Stimulated activated CD8-positive, alpha-beta memory T cell treated with anti-CD3 and anti-CD28 coated beads, Interleukin-7, amount 100 ng/mL, for 48 hours (primary cell): ENCODE measurements around the gene PDGFA.

ENCODE experiments used
- DNase-seq, 2 donors: peaks; one replicate each; pipeline ENCODE4 v3.0.0-alpha.2; 2020; ENCODE audit warnings: low read depth in 1 of 2; ENCODE audit errors: extremely low read depth in 1 of 2

Gene PDGFA

DNA sequence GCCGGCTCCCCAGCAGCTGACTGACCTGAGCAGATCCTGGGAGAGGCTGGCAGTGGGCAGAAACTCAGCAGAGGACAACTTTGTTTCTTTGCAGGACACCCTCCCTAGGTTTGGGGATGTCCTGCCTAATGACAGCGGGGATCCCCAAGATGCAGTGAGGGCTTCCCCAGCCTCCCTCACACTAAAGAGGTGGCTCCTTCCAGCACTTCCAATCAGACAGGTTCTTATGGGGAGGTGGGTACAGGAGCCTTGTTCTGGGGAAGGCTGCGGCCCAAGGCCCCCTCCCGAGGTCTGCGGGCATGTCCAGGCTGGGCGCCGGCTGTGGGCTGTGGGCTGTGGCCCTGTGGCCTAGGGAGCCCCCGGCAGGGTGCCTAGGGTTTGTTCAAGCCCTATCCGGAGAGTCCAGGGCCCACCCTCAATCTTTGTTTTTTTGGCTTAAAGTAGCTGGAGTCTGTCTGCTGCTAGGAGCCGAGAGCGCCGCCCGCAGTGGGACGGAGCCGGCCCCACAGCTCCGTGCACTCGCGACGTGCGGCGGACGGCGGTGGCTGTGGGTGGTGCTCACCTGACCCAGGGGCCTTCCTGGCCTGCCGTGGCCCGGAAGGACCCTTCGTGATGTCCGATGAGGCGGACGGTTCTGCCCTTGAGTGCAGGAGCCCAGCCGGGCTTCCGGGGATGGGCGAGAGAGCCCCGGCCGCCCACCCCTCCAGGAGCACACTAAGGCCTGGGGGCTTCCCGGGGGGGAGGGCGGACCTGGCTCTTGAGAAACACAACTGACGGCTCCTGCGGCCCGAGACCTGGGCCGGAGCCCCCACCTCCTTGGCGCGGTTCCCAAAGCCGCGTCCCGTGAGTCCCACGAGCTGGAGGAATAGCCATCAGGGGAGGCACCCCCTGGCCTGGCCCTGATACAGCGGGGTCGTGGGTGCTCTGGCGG, 57.2 kb downstream of the PDGFA start:
- no peak for DNase-seq

DNA sequence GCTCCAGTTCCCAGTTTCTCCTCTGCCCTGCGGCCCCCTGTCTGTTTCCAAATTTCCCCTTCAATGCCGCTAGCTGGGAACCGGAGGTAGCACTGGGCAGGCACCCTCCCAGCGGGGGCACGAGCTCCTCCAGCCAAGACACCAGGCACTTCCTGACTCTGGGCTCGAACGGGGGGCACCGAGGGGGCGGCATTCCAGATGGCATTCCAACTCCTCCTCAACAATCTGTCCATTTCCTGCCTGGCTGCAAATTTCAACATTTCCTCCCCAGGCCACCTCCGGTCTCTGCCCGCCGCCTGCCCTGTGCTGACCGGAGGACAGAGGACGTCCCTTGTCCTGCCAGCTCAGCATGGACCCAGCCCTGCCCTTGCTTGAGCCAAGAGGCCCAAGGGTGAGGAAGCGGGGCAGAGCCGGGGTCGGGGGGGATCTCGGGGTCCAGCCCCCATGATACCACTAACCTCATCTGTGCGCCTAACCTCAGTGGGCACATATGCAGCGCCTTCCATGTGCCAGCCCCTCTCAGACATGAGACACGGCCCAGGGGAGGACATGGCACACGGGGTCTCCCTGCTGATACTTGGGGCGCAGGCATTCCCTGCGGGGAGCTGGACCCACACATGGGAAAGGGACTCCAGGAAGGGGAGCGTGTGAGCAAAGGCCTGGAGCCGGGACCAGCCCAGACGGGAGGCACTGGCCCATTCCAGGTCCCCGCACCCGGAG, 58.0 kb downstream of the PDGFA start:
- no peak for DNase-seq

DNA sequence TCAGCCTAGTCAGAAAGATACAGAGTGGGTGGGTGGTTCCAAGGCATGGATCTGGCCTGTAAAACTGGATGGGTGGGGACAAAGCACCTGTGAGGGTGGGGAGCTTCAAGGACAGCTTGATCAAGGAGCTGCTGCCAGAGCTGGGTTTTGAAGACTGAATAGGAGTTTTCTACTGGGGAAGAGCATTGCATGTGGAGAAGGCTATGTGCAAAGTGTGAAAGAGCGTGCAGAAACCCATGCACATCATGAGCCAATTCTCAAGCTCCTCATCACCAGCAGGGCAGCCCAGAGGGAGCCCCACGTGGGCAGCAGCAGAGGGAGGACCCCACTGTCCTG, 58.6 kb downstream of the PDGFA start:
- DNase-seq: no peak

DNA sequence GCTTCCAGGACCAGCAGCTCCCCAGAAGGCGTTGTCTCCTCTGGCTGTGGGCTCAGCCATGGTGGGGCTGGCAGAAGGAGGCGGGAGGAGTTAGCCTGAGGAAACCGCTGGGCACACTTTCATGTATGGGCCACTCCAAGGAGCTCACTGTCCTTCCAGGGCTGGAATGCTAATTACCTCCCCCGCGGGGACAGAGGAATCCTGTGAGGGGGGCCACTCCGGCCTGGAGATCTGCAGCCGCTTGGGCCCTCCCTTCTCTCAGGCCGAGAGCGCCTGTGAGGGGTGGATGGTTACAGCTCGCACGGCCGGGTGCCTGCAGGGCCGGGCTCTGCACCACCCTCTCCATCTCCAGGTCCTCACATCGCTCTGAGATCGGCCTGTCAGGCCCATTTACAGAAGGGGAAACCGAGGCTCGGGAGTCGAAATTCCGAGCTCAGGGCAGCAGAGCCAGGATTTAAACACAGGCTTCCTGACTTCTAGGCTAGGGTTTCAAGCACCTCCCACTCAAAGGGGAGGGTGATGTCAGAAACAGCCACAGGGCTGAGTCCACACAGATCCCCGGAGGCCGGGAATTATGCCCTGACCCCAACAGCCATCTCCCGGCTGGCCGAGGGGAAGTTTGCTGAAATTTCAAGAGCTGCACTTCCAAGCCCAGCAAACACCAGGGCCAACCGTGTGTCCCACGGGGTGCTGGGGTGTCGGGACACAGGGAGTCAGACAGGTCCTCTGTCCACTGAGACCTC, 59.1 kb downstream of the PDGFA start:
- DNase-seq: no peak

DNA sequence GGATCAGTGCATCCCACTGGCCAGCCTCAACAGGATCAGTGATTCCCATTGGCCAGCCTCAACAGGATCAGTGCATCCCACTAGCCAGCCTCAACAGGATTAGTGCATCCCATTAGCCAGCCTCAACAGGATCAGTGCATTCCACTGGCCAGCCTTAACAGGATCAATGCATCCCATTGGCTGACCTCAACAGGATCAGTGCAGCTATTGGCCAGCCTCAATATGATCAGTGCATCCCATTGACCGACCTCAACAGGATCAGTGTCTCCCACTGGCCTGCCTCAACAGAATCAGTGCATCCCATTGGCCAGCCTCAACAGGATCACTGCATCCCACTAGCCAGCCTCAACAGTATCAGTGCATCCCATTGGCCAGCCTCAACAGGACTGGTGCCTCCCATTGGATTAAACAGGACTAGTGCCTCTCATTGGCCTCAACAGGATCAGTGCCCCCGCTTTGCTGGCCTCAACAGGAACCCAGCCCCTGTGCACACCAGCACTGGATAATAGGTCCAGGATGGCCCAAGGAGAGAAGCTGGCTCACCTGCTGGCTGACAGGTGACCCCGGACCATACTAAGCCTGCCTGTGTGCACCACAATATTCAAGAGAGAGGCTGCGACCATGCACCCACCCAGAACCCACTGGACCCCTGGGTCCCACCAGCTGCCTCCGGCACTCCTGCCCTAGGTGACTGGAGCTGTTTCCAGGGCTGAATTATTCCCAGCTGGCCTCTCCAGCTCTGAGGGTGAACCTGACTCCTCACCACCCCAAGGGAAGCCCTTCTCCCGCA, 59.9 kb downstream of the PDGFA start:
- DNase-seq: no peak

DNA sequence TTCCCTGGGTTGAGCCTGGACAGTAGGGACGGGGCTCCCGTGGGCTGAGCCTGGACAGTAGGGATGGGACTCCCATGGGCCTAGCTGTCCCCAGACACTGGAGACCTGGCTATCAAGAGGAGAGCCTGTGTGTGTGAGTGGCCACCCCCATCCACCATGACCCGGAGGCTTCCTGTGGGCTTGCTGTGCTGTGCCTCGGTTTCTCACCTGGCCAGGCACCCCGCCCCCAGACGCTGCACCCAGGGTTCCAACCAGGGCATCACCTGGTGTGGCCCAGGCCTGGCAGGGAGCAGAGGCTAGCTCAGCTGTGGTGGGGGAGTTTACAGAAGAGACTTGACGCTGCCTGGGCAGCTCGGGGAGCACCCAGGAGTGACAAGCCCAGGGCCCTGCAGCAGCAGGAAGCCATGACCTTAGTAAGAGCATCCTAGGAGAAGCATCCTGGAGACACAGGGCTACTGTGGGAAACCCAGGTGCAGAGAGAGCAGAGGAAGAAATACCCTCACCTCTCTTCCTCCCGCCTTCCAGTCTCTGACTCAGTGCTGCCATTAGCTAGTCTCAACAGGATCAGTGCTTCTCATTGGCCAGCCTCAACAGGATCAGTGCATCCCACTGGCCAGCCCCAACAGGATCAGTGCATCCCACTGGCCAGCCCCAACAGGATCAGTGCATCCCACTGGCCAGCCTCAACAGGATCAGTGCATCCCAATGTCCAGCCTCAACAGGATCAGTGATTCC, 61.0 kb downstream of the PDGFA start:
- DNase-seq: no peak

DNA sequence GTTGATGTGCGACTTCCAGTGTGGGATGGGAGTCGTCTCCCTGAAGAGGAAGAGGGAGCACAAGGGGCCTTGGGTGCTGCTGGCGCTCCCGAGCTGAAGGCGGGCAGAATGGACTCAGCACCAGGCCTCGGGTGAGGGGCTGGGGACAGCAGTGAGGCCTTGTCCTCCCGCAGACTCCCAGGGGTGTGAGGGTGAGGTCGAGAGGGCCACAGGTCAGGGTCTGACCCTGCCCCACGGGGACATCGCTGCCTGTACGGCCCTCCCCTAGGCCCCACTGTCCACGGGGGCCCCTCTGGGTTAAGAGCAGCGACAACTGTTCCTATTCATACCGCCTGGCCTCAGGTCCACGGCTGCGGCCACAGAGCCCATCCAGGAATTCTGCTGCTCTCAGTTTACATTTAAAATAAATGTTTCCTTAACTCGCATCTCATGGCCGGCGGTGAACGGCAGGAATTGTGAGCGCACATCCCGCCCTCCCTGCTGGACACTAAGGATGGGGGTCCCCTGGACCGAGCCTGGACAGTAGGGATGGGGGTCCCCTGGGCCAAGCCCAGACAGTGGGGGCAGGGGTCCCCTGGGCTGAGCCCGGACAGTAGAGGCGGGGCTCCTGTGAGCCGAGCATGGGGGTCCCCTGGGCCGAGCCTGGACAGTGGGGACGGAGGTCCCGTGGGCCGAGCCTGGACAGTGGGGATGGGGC, 61.7 kb downstream of the PDGFA start:
- no peak for DNase-seq

DNA sequence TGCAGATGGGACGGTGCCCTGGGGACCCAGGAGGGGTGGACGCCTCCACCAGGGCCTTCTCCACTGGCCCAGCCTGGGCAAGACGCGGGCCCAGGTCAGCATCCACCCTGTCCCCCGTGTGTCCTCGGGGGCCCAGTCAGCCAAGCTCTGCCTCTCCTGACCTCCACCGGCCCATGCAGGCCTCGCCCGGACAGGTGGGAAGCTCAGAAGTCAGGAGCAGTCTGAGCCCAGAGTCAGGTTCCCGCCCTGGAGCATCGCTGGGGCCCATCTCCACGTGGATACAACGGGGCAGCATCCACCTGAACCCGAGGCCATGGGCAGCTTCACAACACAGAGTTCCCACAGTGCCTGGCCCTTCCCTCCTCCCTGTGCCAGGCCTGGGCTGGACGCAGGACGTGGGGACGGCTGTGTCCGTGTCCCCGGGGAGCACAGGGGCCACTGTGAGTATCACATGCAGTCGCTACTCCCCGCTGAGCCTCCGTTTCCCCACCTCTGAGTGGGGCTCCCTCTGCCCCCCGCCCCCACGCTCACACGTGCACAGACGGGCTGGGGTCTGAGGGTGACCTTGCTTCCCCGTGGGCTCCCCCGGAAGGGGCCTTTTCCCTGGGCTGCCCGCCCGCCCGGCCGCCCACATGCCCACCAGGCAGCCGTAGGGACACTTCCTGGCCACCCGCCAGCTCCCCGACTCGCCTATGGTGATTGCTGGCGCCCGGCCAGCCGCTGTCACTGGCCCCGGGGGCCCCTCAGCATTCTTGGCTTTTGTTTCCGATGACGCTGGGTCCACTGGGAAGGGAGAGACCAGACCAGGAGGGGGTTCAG, 64.3 kb downstream of the PDGFA start:
- DNase-seq: no peak

DNA sequence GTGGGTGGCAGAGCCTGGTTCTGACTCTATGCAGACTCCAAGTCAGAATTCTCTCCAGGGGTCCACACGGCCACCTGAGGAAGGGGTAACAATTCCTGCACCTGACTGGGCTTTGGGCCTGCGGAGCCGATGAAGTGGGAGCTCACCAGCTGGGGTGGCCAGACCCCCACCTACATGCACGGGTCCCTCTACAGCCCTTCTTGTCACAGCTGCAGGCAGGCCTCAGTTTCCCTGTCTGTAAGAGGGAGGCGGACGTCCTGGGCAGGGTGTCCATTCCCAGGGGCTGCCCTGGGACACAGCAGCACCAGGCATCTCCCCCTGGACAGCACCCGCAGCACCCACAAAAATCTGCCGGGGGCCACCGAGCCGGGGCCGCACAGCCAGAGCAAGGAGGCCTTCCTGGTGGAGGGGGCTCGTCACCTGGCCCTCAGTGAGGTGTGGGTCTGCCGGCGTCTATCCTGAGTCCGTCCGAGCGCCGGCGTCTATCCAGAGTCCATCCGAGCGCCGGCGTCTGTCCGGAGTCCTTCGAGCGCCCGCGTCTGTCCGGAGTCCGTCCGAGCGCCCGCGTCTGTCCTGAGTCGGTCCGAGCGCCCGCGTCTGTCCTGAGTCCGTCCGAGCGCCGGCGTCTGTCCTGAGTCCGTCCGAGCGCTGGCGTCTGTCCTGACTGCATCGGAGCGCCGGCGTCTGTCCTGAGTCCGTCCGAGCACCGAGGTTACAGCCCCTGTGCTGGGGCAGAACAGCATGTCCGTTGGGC, 65.1 kb downstream of the PDGFA start:
- DNase-seq: no peak

DNA sequence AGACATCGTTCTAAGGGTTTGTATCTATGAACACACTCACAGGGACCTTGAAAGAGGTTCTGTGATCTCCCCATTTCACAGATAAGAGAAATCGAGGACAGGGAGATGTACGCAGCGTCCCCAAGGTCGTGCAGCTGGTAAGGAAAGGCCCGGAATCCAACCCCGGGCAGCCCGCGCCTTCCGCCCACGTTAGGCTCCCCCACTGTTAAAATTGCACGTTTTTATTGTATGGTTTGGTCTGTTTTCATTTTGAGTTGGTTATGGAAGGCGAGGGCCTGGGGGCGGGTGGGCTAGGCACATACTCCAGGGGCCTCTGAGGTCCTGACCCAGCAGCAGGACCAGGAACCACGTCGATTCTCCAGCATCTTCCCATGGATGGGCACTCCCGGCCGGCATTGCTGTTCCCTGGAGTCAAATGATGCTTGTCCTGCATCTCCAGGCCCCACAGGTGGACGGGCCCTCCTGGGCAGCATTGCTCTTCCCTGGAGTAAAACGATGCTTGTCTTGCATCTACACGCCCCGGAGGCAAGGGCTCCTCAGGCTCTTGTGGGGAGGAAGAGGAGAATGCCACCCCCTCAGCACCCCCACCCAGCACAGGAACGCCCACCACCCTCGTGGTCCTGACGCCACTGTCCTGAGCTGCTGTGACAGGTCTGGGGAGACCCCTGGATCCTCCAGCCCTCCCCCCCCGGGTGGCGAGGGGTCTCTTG, 65.9 kb downstream of the PDGFA start:
- DNase-seq: no peak

DNA sequence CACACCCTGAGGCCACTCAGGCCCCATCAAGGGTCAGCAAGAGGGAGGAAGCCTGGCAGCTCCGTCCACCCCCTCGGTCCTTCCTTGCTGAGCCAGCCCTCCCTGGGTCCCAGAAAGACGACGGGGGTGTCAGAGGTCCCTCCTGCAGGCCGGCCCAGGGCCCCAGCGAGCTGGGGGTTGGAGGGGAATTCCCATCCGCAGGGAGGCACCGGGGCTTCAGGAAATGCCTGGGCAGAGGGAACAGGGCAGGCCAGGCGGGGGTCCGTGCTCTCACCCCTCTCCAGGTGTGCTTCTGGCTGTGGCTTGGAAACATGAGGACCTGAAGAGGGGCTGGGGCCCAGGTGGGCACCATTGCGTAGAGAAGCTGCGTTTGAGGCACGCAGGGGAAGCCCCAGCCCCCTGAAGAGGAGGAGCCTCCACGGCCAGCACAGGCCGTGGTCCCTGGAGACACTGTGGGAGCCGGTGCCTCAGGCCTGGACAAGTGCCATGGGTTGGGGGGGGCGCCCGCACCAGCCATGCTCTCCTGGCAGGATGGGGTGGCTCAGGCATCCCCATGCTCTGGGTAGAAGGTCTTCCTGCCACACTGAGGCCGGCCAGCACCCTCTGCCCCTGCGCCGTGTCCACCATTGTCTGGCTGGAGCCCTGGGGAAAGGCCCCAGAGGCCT, 66.7 kb downstream of the PDGFA start:
- DNase-seq: no peak

DNA sequence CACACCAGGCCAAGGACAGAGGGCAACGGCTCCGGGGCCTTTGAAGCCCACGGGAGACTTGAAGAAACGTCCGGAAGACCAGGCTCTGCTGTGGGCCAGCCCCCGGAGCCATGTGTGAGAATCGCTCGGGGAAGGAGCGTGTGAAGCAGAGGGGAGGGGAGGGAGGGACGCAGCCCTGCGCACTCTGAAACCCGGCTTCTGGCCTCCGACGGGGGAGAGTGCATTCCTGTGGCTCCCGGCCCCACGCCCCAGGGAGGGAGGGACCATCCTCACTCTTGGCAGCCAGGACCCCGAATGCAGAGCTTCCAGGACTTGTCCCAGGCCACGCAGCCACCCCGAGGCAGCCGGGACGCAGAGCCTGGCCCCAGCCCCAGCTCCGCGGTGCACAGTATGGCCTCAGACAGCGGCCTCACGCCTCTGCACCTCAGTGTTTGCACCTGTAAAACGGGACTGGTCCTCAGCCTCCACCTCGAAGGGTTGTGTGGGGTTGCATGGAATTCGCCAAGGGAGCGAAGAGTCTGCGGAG, 67.4 kb downstream of the PDGFA start:
- DNase-seq: no peak

DNA sequence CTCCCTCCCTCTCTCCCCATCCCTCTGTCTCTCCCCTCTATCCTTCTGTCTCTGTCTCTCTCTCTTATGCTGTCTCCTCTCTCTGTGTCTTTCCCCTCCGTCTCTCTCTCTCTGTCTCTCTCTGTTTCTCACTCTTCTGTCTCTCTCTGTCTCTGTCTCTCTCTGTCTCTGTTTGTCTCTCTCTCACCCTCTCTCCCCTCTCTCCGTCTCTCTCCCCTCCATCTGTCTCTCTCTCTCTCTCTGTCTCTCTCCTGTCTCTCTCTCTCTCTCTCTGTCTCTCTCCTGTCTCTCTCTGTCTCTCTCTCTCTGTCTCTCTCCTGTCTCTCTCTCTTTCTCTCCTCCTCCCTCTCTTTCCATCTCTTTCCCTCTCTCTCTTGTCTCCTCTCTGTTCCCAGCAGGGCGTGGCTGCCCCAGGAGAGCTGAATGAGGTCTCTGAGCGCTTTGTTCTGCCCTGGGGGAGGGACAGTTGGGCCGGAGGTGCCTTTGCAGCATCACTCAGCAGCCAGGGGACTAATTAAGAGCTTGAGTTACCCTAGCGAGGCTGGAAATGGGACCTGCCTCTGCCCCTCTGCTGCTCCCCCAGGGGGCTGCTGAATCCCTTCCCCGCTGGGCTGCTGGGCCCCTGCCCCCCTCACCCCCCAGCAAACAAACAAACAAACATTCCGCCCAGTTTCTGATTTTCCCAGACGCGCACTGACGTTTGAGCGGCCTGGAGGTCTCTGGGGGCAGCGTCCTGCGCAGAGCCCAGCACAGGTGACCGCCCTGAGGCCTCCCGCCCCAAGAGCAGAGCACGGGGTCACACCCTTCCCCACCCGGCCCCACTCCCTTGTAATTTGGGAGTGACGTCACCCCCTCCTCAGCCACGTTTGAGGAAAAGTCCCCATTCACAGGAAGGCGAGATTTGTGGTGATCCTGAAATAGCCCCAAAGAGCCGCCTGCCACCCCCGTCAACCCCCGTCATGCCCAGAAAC, 68.1 kb downstream of the PDGFA start:
- no peak for DNase-seq

DNA sequence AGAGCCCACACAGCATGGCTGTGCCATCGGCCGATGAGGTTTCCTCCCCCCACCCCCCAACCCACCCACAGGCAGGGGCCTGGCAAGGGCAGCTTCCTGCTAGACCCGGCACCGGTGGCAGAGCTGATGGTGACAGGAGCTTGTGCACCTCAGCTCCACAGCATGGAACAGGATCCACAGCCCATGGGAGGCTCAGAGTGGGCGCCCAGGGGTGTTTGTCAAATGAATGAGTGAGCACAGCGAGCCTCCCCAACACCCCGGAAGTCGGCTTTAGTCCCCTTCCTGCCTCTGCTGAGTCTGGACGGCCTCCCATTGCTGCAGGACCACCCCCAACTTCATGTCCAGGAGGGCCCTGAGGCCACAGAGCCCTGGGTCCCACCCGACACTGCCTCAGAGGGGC, 68.9 kb downstream of the PDGFA start:
- DNase-seq: no peak

DNA sequence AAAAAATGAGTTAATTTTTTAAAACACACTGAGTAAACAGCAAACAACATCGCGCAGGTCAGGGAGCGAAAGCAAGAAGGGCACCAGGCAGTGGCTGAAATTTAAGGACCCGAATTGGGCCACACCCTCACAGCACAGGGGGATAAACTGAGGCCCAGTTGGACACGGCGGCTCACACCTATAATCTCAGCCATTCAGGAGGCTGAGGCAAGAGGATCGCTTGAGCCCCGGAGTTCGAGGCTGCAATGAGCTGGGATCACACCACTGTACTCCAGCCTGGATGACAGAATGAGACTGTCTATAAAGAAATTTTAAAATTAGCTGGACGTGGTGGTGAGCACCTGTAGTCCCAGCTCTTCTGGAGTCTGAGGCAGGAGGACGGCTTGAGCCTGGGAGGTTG, 69.6 kb downstream of the PDGFA start:
- DNase-seq: no peak
